Astrocyte of the spinal cord (primary cell): ENCODE results near the gene CCDC30.
A peak's percentile ranks its signal among the peaks of the same experiment; 100 is the strongest.

Source experiments
- DNase-seq: peaks from one replicate; pipeline ENCODE4 v3.0.0; 2011; ENCODE audit warnings: low read depth, low spot score
- H3K4me3 ChIP-seq: 2 replicates; pipeline ENCODE4 v1.5.1; 2011; ENCODE audit warnings: low read depth, mild to moderate bottlenecking, low read length, moderate library complexity
- in situ Hi-C: cut with HindIII; loops from 2 replicates; pipeline ENCODE4 v1.10.0; 2017; ENCODE audit warnings: low sequenced_read_pairs
- TF ChIP-seq, protein P1 (sequence below): IDR thresholded peaks from 2 replicates; pipeline ENCODE4 v1.5.1; 2012; ENCODE audit warnings: low read depth, mild to moderate bottlenecking, low read length, inconsistent platforms

CCDC30 gene

GRCh38 chr1:42462828-42463763 lies at the start of gene CCDC30:
Gene CCDC30 (plus strand): TSS chr1:42463286. CDS start chr1:42480552, 17,266 bp downstream.
- in situ Hi-C loops: no loop called here
- DNase-seq: peak; percentile 99
- TF ChIP-seq, protein P1, sequence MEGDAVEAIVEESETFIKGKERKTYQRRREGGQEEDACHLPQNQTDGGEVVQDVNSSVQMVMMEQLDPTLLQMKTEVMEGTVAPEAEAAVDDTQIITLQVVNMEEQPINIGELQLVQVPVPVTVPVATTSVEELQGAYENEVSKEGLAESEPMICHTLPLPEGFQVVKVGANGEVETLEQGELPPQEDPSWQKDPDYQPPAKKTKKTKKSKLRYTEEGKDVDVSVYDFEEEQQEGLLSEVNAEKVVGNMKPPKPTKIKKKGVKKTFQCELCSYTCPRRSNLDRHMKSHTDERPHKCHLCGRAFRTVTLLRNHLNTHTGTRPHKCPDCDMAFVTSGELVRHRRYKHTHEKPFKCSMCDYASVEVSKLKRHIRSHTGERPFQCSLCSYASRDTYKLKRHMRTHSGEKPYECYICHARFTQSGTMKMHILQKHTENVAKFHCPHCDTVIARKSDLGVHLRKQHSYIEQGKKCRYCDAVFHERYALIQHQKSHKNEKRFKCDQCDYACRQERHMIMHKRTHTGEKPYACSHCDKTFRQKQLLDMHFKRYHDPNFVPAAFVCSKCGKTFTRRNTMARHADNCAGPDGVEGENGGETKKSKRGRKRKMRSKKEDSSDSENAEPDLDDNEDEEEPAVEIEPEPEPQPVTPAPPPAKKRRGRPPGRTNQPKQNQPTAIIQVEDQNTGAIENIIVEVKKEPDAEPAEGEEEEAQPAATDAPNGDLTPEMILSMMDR: no peak
- H3K4me3 ChIP-seq: peak within 1 kb of the TSS; percentile 73

DNA sequence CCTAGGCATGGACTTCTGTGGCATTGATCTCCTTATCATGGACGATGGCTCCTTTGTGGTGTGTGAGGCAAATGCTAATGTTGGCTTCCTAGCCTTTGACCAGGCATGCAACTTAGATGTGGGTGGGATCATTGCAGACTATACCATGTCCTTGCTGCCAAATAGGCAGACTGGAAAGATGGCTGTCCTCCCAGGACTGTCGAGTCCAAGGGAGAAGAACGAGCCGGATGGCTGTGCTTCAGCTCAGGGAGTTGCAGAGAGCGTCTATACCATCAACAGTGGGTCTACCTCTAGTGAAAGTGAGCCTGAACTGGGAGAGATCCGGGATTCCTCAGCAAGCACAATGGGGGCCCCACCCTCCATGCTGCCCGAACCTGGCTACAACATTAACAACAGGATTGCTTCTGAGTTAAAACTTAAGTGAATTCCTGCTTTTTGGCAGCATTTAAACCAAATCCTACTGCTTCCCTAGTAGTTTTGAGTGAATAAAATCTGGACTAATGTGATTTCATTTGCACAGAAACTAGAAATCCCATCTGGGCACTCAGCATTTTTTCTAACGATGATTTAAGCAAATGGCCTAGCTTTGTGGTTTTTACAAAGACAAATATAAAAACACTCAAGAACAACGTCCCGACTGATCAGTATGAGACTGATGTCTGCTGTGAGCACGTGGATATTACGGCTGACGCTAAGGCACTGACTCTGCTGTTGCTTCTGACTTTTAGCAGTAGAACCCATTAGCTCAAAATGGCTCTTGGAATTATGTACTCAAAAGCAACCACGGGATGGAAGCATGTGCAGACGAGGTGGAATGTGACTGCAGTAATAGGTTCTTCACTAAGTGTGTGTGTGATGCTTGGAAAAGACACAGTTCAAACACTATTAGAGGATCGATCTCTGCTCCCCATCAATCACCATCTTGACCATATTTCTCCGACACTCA lies 48.3 kb upstream of the CCDC30 start:
- no peak overlapping the region for H3K4me3 ChIP-seq
- in situ Hi-C loops: no loop called here
- no peak for DNase-seq
- TF ChIP-seq, protein P1: no peak

DNA sequence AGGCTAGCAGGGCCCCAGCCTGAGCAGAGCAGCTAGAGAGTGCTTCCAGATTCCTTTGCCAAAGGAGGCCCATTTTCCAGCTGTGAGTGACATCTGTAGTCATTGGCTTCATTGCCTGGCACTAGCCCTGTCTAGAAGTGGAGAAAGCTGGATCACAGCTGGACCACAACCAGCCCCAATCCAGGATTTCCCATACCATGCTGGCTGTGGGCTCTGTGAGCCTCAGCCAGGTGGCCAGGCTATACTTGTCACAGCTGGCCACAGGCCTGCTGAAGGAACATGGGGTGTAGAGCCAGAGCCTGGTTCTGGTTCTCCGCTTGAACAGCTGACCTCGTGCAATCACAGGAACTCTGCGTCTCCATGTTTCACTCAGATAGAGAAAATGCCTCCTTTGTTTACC lies 45.9 kb upstream of the CCDC30 start:
- H3K4me3 ChIP-seq: no peak overlapping the region
- no peak for DNase-seq
- in situ Hi-C loops: no loop called here
- TF ChIP-seq, protein P1: no peak

DNA sequence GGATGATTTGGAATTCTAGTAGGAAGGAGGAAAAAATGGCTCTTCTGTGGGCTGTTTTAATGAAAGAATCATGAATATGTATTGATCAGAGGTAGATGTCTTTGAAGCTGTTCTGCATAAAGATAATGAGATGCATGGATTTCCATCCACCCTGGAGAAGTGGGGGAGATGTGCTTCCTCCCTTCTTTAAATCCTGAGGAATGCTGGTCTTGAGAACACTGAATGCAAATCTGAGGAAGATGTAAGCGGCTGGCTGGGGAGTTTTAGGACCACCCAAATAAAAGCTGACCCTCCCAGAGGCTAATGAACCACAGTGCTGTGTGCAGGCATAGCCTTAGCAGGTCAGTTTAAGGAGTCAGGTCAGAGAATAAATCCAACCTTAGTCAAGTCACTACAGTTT lies 44.6 kb upstream of the CCDC30 start:
- no peak overlapping the region for H3K4me3 ChIP-seq
- TF ChIP-seq, protein P1: no peak
- no peak for DNase-seq
- in situ Hi-C loops: no loop called here

DNA sequence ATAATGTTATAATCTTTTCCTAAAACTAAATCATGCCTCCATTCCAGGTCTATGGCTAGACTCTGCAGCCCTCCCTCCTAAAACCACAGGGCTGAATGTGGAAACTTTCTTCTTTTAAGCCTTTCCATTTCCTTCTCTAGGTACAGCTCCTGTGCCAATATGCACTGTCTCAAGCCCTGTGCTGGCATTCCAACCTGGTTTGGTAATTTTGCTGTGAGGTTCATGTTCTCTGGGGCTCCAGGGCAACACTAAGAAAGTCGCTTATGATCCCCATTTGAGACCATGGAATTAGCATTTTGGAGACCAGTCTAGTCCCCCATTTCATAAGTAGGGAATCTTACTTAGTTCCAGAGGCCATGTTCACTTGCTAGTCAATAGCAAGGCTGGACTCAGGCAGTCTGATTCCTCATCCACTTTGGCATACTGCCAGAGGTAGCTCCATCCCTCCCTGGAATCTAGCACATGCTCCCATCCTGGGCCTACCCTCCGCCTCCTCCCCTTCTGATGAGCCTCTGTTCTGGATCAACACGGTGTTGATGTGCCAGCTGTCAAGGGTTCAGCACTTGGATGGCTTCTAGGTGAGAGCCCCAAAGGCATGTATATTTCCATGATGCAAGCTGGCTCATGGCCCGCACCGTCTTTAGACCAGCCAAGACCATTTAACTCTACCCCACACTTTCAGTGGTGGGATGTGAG lies 43.8 kb upstream of the CCDC30 start:
- in situ Hi-C loops: no loop called here
- DNase-seq: no peak
- H3K4me3 ChIP-seq: no peak overlapping the region
- TF ChIP-seq, protein P1: no peak

DNA sequence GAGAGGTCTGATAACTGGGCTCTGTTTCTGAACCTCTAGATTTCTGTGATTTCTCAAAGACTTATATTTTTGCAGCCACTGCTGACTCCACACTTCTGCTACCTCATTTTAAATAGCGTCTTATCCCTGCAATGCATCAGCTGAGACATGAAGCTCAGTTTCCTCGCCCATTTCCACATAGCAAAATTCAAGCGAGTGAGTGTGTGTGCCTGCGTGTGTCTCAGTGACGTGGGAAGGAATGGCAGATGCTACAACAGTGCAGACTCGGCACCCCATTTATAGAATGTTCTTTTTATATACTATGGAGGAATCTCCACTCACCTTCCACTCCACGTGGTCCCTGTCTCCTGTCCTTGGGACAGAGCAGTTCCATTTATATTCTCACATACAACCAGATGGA lies 43.0 kb upstream of the CCDC30 start:
- TF ChIP-seq, protein P1: no peak
- DNase-seq: no peak
- H3K4me3 ChIP-seq: no peak overlapping the region
- in situ Hi-C loops: no loop called here
